ENCODE measurements around the gene KPNA4.

Gene KPNA4

DNA sequence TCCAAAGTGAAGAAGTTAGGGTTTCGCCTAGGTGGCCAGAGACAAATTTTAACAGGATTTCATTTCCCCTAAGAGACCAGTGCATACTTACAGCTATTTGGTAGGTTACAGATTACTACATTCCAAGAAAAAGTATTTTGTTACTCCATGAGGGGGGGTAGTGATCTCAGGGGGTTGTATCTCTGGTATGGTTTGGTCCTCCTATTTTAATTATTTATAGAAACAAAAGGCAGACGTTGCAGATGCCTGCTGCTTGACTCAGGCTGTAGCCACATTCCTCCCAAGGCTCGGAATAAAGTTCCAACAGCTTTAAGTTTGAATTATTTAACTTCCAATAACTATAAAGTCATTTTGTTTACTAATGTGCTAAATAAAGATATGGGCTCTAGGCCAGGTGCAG is 114.5 kb downstream of the KPNA4 start:
- no peak for DNase-seq (ENCODE audit: low spot score)

DNA sequence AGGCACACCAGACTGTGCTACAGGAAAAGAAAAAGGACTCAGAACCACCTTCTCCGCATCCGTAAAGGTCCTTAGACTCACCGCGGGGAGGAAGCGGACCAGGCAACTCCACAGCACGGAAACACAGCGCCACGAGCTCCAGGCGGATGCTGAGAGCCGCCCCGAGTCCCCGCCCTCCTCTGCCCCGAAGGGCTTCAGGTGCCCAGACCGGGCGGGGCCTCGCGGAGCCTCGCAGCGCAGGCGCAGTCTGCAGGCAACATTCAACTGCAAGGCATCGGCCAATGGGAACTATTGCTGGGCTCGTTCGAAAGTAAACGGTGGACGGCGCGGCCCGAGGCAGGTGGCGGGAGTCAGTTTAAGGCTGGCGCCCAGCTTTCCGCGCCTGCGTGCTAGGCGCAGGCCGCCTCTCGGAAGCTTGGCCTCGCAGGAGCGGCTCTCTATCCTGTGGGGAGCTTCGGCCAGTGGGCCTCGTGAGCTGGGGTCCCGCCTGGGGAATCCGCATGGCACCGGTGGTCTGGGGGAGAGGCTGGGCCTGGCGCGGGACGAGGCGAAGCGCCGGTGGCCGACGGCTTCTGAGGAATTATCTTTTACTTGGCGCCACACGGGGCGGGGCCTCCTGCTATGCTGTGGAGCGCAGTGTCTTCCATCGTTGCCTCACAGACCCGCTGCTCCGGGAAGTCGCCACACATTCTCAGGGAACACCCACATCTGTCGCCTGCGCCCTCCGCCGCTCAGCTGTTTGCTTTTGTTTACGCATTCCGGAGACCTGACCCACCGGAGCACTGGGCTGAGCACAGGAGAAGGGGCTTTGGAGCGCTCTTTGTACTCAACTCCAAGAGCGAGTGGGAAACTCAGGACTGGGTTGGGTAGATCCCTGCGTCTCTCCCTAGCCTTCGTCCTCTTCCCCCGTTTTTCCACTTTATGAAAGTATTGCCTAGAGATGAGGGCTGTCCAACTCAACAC is 115.5 kb downstream of the KPNA4 start, which contains the start of gene TRIM59:
Gene TRIM59 (minus strand): TSS at position 151 of the 963 bp plus-strand sequence. CDS start 10,603 bp downstream, outside the sequence.
- peak; percentile 99 for DNase-seq (ENCODE audit: low spot score)

DNA sequence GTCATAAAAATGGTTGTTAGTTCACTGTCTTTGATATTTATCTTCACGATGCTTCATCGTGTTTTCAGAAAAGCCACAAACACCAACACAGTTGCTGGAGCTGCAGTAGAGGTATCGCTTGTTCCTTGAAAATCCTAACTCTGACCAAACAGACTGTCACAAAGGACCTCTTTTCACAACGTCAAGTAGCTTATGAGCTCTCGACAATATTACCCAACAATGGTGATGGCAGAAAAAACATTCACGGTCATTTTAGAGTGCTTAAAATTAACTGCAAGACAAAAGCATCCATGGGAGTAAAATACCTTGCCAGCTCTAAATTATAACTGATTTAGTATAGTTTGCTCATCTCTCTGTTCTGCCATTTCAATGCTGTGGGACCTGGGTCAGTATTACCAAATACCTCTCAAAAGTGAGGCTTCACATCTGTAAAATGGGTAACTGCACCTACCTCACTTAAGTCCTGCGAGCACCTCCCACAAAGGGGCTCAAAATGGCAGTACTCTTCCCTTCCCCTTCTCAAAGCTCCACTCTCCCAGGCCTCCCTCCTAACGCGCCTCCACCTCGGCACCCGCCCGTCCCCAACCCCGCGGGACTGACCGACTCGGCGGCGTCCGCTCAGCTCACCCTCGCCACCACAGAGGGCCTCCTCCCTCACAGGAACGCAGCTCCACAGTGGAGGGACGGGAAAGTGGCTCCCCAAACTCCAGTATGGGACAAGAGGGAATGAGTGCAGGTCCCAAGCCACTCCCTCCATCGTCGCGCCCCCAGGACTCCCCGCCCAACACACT is 116.3 kb downstream of the KPNA4 start:
- peak; percentile 86 for DNase-seq (ENCODE audit: low spot score)

DNA sequence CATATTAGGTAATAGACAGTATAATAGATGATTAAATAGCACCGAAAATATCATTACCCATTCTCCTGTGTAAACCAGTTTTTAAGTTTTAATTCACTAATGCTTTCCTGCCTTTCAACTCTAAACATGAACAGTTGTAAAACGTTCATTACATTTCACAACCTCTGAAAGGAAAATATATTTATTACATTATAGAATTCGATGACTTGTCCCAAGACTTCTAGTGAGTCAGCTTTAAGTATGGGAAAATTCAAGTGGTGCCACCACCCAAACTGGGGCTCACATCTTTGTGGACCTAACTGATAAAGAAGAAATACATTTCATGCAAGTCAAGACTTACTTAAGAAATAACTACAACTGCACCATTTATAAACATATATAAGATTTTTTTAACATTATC is 117.8 kb downstream of the KPNA4 start:
- no peak for DNase-seq (ENCODE audit: low spot score)

DNA sequence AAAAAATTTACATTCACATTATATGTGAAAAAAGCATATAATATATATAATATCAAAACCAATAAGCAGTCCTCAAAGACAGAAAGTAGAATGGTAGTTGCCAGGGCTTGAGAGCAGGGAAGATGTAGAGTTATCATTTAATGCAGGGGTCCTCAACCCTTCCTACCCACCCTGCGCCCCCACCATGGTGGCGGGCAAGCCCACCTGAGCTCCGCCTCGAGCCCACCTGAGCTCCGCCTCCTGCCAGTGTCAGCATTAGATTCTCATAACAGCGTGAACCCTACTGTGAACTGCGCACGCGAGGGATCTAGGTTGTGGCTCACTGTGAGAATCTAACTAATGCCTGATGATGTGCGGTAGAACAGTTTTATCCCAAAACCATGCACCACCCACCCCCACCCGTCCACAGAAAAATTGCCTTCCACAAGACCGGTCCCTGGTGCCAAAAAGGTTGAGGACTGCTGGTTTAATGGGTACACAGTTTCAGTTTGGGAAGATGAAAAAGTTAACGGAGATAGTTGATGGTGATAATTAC is 118.8 kb downstream of the KPNA4 start:
- no peak for DNase-seq (ENCODE audit: low spot score)

DNA sequence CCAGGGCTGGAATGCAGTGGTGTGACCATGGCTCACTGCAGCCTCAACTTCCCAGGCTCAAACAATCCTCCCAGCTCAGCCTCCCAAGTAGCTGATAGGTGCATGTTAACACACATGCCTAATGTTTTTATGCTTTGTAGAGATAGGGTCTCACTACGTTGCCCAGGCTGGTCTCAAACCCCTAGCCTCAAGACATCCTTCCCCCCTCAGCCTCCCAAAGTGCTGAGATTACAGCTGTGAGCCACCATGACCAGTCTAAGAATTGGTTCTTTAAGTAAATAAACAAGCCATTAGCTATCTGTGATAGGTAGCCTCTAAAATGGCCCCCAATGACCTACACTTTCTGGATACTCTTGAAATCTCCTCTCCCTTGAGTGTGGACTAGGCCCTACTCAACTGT is 119.5 kb downstream of the KPNA4 start:
- DNase-seq (ENCODE audit: low spot score) = no peak
